ENCODE measurements around the gene ULK2.

DNA sequence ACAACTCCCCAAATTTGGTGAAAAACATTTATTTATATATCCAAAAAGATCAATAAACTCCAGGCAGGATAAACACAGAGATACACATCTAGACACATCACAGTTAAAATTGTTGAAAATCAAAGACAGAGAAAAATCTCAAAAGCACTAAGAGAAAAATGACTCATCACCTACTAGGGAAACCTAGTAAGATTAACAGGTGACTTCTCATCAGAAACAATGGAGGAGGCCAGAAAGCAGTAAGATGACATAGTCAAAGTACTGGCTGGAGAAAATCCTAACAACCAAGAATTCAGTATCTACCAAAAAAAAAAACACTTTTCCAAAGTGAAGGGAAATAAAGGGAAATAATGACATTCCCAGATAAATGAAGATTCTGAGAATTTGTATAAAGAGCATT is 33.8 kb downstream of the ULK2 start:
- TF ChIP-seq MXI1 (conservative IDR thresholded peaks at IDR 0.05; ENCODE audit: poor library complexity, severe bottlenecking) (no peak), CTCF (IDR thresholded peaks at IDR 0.05; ENCODE audit: poor library complexity, severe bottlenecking) (no peak), EZH2 (IDR thresholded peaks at IDR 0.05; ENCODE audit: borderline replicate concordance, insufficient read depth, low read length, poor library complexity, severe bottlenecking) (no peak), POLR2AphosphoS5 (IDR thresholded peaks at IDR 0.05) (no peak), SMC3 (conservative IDR thresholded peaks at IDR 0.05; ENCODE audit: poor library complexity) (no peak), RAD21 (conservative IDR thresholded peaks at IDR 0.05) (no peak), TAF1 (IDR thresholded peaks at IDR 0.05; ENCODE audit: low read depth) (no peak), EP300 (conservative IDR thresholded peaks at IDR 0.05; ENCODE audit: poor library complexity, severe bottlenecking) (no peak)
- TF ChIP-seq, protein P1, sequence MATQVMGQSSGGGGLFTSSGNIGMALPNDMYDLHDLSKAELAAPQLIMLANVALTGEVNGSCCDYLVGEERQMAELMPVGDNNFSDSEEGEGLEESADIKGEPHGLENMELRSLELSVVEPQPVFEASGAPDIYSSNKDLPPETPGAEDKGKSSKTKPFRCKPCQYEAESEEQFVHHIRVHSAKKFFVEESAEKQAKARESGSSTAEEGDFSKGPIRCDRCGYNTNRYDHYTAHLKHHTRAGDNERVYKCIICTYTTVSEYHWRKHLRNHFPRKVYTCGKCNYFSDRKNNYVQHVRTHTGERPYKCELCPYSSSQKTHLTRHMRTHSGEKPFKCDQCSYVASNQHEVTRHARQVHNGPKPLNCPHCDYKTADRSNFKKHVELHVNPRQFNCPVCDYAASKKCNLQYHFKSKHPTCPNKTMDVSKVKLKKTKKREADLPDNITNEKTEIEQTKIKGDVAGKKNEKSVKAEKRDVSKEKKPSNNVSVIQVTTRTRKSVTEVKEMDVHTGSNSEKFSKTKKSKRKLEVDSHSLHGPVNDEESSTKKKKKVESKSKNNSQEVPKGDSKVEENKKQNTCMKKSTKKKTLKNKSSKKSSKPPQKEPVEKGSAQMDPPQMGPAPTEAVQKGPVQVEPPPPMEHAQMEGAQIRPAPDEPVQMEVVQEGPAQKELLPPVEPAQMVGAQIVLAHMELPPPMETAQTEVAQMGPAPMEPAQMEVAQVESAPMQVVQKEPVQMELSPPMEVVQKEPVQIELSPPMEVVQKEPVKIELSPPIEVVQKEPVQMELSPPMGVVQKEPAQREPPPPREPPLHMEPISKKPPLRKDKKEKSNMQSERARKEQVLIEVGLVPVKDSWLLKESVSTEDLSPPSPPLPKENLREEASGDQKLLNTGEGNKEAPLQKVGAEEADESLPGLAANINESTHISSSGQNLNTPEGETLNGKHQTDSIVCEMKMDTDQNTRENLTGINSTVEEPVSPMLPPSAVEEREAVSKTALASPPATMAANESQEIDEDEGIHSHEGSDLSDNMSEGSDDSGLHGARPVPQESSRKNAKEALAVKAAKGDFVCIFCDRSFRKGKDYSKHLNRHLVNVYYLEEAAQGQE (IDR thresholded peaks at IDR 0.05; ENCODE audit: borderline replicate concordance) = no peak

All from neural cell (in vitro differentiated cells).